Activated T-cell treated with anti-CD3 and anti-CD28 coated beads for 48 hours (primary cell): ENCODE data around the gene MKI67.
"Not testable (repeated sequence)": the region's sequence is repeated elsewhere in the genome, so short reads cannot be mapped to it uniquely, and the experiment has no call there.

Source experiments
- DNase-seq: peaks from one replicate; pipeline ENCODE4 v3.0.0-alpha.2; 2020; ENCODE audit warnings: low read depth

The MKI67 gene

DNA sequence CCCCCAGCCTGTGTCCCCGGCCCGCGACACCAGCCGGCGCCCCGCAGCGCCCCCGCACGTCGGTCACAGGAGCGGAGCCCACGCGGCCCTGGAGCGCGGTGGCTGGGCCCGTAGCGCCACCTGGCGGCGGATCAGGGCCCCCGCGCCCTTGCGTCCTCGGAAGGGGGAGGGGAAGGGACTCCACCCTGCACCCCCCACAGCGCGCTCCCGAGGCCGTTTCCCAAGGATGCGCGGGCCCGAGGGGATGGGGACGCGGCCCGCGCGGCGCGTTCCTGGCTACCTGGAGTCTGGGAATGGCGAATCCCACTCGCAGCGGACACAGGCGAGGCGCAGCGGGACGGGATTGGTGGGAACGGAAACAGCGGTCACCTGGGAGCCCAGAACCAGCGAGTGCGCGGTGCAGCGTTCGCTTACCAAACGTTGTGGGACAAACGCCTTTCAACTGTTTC is 23.8 kb upstream of the MKI67 start:
- DNase-seq, result peak; percentile 74

DNA sequence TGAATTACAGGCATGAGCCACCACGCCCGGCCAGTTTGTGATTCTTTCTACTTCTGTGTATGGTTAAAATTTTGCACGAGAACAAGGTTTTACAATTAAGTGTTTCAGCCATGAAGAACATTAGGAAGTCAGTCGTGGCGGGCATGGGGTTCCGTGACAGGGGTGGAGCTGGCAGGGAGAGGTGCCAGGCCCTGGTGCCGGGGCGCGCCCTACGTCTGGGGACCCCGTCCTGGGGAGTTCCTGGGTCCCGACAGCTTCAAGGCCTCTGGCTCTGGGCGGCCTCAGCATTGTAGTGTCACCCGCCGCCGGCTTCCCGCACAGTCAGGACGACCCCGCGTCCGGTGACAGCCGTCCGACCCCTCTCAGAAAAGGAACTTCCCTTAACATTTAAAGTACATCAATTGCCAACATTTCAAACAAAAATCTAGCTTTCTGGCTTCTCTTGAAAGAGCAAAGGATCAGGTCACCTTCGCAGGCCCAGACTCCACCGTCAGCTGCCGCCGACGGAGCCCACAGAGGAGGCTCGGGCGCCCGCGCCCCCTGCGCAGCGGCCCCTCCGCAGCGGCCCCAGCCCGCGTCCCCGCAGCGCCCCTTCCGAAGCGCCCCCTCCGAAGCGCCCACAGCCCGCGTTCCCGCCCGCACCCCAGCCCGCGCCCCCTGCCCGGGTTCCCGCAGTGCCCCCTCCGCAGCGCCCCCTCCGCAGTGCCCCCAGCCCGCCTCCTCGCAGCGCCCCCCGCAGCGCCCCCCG is 23.2 kb upstream of the MKI67 start:
- no peak for DNase-seq

DNA sequence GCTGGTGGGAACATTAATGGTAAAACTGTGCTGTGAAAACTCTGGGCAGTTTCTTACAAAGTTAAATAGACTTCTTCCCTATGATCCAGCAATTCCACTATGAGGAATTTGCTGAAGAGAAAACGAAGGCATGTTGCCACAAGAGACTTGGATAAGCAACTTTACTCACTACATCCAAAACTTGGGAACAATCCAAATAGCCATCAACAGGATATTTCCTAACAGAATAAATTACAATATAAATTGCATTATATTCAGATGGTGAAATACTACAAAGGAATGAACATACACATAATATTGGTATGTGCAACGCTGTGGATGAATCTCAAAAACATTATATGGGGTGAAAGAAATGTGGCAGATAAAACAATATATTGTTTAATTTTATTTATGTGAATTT is 21.4 kb upstream of the MKI67 start:
- DNase-seq, result no peak

DNA sequence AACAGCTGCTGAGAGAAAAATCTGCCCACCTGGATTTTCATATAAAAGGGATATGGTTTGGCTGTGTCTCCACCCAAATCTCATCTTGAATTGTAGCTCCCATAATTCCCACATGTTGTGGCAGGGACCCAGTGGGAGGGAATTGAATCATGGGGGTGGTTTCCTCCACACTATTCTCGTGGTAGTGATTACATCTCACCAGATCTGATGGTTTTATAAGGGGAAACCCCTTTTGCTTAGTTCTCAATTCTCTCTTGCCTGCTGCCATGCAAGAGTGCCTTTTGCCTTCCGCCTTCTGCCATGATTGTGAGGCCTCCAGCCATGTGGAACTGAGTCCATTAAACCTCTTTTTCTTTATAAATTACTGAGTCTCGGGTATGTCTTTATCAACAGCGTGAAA is 20.8 kb upstream of the MKI67 start:
- DNase-seq, result no peak

DNA sequence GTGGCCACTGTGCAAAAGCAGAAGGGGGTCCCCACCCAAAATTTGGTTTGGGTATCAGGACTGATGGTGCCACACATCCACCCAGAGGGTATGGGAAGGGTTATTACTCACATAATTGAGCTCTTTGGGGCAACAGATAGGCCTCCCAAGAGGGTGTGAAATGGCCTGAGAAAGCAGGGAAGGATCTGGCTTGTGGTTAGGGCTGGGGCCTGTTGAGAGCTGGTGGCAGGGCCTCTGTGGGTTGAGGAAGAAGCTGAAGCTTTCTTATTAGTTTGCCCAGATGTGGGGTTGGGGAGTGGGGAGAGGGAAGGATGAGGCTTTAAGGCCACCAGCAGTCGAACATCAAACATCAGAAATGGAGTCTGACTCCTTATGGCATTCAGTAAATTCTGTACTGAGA is 18.3 kb upstream of the MKI67 start:
- no peak for DNase-seq

DNA sequence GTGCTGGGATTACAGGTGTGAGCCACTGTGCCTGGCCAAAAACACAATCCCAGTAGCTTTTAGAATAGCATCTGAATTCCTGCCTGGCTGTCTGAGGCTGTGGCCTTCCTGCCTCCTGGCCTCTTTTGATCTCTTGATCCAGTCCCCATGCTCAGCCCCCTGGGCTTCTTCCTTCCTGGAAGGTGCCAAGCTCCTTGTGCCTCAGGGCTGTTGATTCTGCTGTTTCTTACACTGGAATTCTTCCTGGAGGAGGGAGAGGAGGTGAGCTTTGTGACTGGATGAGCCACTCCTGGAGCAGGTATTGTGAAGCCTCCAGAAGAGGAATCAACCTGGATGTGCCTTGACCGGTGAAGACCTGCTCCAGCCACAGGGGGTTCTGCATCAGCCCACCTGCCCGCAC is 17.3 kb upstream of the MKI67 start:
- no peak for DNase-seq

DNA sequence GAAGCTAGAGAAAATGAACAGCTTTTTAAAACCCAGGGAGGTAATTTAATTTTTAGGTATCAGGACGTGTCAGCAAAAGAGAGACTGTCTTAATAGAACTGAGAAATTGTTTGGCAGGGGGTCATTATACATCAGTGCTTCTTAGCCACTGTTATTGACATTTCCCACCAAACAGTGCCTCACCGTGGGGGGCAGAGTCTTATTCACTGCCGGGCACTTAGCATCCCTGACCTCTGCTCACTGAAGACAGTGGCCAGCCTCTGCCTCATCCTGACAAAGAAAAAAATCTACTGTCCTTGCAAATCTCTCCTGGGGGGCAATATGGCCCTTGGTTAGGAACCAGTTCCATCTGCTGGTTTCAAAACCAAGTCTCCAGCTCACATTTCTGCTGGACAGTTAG is 14.2 kb upstream of the MKI67 start:
- DNase-seq, result no peak

DNA sequence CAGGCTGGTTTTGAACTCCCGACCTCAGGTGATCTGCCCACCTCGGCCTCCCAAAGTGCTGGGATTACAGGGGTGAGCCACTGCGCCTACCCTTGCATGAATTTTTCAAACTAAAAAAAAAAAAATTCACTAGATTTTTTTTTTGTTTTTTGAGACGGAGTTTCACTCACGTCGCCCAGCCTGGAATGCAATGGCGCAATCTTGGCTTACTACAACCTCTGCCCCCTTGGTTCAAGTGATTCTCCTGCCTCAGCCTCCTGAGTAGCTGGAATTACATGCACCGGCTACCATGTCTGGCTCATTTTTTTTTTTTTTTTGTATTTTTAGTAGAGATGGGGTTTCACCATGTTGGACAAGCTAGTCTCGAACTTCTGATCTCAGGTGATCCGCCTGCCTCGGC is 12.2 kb upstream of the MKI67 start:
- not testable (repeated sequence) for DNase-seq

DNA sequence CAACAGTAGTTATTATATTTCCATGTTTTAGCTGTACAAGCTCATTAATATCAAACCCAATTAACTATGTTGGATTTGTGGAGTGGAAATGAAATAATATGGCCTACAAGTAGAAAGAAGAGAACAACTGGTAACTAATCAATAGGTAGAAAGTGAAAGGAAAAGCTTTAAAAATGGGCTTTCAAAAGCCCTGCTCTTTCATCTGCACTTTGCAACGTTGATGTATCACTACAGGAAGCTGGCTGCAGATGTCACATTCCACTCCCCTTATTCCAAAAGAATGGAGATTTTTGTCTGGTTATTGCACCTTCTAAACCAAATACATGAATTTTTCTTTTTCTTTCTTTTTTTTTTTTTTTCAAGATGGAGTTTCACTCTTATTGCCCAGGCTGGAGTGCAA is 11.7 kb upstream of the MKI67 start:
- no peak for DNase-seq

DNA sequence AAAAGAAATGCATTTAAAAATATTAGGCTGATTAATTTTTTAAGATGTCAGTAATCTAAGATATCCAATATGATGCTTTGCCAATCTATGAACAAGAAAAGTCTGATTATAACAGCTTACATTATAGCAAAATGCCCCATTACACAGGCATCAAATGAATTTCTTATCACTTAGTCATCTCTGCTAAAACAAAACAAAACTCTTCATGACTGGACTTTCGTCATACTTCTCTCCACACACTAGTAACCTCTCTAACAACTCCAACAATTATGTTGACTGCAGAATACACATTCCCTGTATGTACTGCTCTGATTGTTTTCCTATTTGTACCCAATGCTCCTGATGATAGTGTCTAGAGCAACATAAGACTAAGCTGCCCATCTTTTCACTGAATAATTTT is 3.8 kb upstream of the MKI67 start:
- no peak for DNase-seq

DNA sequence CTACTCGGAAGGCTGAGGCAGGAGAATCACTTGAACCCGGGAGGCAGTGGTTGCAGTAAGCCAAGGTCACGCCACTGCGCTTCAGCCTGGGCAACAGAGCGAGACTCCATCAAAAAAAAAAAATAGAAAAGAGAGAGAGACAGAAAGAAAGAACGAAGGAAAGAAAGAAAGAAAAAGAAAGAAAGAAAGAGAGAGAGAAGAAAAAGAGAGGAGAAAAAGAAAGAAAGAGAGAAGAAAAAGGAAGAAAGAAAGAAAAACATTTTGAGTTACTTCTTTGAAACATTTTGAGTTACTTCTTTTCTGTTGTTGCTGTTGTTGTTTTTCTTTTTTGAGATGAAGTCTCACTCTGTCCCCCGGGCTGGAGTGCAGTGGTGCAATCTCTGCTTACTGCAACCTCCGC is 2.4 kb upstream of the MKI67 start:
- no peak for DNase-seq

DNA sequence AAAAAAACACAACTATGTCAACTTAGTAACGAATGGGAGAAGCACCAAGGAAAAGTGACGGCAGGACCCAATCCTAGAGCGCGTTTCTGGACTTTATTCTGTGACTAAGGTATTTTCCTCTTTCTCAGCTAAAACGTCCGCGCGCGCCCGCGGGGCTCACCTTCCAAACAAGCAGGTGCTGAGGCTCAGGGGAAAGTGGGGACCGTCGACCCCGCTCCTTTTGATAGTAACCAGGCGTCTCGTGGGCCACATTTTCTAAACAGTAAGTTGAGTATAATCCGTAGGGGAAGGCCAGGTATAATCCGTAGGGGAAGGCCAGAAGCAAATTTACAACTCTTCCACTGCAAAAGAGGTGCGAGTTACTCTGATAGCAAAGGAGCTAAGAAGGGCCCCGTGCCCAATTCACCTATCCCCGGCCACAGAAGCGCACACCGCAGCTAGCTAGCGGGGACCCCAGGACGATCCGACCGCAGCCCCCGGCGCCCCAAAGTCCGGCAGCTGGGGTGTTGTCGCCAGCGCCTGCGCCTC is 743 bp downstream of the MKI67 start:
- DNase-seq, result no peak

DNA sequence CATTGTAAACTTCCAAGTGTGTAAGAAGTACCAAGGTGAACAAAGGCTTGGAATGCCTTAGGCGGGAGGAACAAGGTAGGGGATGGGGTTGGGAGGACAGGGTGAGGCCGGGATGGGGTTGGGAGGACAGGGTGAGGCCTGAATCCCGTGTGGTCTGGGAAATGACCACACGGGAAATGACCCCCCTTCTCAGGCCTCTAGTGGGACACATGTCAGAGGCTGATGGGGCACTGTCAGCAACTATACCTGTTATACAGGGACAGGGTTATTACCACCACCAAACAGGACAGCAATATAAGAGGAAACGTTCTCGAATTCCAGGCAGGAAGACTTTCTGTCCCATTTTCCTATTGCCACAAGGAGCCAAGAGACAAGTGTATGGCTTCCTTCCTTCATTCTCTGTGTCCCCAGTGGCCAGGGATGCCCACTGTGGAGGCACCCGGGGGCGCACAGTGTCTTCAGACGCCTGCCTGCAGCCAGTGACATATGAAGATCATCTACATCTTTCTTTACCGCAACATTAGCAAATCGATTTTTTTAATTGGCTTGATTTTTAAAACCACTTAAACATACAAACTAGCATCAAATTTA is 1.3 kb downstream of the MKI67 start:
- DNase-seq, result no peak

DNA sequence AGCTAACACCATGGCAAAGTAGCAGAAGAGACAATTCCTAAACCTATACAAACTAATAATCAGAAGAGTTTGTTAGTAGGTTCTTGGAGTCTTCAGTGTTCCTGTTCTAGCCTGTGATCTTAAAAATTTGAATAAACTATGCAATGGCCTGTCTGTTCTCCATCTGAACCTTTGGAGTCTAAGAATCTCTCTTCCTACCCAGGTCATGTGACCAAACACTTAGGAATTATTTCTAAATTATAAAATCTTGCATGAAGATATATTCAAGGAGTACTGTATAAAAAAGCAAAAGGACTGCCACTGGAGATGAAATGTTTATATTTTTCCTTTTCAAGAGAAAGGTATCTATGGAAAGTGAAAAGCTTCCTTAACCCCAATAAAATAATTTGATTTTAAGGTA is 2.4 kb downstream of the MKI67 start:
- no peak for DNase-seq

DNA sequence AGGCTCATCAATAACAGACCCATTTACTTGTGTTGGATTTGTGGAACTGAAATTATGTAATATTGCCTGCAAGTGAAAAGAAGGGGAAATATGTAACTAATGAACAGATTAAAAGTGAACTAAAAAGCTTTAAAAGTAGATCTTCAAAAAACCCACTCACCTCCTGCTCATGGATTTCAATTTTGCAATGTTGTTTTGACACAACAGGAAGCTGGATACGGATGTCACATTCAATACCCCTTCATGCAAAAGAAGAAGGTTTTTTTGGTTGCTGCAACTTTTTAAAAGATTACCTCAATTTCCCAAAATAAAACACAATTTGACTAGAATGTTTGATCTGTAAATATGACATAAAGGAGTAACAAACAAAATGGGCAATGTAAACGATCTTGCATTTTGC is 3.3 kb downstream of the MKI67 start:
- DNase-seq, result no peak

DNA sequence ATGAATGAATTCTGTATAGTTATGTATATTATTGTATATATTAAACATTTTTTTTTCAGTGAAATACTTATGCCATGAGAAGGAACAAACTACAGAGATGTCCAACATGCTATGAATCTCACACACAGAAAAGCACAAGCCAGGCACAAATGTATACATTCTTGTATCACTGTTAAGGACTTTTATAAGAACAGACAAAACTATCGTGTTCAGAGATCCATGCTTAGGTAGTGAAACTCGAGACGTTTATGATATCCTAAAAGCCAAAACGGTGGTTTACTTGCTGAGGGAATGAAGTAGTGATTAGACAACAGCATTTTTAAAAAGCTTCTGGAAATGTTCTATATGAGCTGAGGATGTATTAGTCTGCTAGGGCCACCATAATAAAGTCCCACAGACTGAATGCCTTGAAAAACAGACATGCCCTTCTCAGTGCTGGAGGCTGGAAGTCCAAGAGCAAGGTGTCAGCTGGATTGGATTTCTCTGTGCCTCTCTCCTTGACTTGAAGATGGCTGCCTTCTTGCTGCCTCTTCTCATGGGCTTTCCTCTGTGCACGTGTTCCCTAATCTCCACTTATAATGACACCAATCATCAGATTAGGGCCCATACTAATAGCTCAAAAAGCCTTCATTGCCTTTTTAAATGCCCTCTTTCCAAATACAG is 4.3 kb downstream of the MKI67 start:
- no peak for DNase-seq

DNA sequence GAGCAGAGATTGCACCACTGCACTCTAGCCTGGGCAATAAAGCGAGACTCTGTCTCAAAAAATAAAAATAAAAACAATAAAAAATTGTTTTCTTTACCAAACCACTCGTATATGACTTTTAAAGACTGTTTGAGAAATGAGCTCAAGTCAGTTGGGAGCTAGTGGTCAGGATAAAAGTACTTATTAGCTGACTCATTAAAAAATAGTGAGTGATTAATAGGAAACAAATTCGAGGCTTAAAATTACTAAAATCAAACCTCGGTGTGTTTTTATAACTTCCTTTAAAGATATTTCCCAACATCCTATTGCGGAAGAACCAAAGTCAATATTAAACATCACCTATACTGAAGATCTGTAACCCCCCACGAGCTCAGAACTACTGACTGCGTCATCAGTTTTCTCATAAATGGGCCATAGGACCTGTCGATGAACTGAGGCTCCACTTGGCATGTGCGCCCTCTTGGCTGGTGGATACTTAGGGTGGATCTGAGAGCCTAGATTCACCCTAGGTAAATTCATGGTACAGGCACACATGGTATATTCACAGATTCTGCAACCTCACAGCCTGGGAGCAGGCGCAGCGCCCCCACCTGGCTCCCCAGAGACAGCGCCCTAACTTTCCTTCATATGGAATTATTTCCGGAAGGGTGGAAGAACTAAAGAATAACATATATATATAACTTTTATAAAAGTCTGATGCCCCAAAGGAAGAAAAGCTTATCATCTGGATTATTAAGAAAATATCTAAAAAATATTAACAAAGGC is 9.2 kb downstream of the MKI67 start:
- no peak for DNase-seq

DNA sequence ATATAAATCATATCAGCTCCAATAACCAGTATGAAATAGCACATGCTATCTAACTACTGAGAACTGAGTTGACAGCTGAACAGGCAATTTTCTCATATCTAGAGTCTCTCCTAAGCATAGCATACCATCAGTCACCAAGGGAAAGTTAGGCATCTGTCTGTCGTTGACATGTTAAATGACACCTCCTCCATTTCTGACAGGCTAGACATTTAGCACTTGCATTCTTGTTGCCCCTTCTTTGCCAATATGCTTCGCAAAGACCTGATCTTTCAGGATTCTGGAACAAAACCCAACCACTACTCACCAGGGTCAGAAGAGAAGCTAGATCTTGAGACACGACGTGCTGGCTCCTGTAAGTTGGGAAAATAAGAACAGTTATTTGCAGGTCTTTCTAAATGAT is 10.0 kb downstream of the MKI67 start:
- DNase-seq, result no peak

DNA sequence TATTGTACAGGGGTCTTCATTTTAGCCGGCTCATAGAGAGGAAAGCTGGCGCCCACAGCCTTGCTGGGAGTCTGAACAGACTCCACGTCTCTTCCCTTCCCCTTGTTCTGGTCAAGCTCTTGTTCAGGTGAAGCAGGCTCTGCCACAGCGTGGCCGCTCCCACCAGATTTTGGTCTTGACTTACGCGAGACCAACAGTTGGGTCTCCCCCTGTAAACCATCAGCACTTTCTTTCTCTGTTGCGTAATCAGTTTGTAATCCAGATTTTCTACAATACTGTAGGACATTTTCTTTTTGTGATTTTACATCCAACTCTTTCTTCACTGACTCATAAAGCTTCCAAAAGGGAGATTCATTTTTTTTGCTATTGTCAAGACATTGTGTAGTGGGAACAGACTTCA is 10.9 kb downstream of the MKI67 start:
- no peak for DNase-seq

DNA sequence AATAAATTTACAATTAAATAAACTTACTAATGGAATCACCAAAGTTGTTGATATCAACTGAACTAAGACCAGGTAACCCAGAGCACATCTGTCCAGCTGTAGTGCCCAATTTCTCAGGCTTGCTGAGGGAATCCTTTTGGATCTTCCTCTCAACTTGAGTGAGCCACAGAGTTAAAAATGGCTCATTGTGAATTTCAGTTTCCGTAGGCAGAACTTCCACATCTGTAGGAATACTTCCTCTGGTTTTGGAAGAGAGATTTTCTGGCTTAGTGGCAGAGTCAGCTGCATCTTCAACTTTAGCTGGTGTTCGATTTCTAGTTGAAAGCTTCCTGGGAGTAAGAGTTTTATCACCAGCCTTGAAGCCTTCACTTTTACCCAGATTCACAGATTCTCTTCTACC is 11.3 kb downstream of the MKI67 start:
- DNase-seq, result no peak

DNA sequence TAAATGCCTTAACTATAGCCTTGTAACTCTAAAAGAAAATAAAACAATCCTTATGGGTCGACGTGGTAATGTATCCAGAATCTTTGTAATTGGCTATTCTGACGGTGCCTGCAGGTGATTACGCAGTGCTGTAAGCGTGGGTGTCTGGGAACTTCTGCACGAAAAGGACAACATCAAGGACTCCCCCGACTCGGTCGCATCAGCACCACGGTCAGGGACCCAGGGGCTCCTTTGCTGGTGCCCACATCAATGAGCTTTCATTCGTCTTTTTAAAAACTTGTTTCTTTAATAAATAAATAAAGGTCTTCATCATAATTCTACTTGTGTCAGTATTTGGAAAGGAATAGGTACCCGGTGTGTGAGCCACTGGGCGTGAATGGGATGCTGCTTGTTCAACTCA is 13.2 kb downstream of the MKI67 start:
- no peak for DNase-seq

DNA sequence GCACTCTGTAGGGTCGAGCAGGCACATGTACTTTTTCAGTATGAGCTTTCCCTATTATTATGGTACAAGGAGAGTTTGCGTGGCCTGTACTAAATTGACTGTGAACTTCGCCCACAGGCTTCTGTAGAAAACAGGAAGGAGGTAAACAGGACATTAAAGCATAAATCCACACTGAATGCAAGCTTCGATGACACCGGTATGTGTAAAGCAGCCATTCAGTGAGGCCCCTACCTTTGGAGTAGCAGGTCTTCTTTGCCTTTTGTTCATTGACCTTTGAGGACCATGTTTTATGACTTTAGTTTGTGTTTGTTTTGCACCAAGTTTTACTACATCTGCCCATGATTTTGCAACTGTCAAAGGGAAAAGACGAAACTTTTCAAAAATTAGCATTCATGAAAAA is 14.5 kb downstream of the MKI67 start:
- DNase-seq, result no peak

DNA sequence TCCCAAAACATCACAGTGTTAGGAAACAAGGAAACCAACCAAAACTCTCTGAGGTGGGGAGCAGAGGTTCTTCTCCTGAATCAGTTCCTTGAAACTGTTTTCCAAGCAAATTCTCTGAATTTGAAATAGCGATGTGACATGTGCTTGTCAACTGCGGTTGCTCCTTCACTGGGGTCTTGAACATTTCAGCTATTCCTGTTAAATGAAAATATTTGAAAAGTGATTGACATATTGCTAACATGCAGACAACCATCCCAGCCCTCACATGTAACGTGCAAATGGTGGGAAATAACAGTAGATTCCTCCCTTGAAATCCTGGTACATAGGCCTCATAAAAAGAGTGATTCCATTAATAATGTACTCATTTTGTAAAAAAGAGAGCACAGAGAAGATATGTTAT is 15.9 kb downstream of the MKI67 start:
- DNase-seq, result no peak
